ENCODE measurements around the gene TBC1D14.

TBC1D14 gene, protein sequence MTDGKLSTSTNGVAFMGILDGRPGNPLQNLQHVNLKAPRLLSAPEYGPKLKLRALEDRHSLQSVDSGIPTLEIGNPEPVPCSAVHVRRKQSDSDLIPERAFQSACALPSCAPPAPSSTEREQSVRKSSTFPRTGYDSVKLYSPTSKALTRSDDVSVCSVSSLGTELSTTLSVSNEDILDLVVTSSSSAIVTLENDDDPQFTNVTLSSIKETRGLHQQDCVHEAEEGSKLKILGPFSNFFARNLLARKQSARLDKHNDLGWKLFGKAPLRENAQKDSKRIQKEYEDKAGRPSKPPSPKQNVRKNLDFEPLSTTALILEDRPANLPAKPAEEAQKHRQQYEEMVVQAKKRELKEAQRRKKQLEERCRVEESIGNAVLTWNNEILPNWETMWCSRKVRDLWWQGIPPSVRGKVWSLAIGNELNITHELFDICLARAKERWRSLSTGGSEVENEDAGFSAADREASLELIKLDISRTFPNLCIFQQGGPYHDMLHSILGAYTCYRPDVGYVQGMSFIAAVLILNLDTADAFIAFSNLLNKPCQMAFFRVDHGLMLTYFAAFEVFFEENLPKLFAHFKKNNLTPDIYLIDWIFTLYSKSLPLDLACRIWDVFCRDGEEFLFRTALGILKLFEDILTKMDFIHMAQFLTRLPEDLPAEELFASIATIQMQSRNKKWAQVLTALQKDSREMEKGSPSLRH

GRCh38 chr4:6909113-6909969 is at the start of gene TBC1D14:
TBC1D14 (plus strand) TSS chr4:6909826; CDS start chr4:6923390, 13,564 bp downstream.
- peak; percentile 78 to 97 (median 92) for DNase-seq

DNA sequence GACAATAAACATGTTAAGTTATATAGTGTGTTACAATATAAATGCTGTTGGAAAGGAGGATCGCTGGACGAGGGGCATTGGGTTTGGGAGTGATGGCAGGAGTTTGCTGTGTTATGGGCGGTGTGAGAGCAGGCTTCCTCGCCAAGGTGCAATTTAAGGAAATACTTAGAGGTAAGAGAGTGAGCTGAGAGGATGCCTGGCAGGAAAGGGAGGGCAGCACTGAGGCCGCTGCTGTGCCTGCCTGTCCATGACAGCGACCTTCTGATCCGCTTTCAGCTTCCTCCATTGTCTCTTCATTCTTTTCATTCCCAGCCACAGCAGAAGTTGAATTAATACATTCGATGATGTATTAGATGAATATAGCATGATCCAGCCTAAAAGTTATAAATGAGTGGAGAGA is 41.2 kb upstream of the TBC1D14 start:
- no peak for DNase-seq

GRCh38 chr4:6869944-6870343 is 39.7 kb upstream of the TBC1D14 start:
- DNase-seq = no peak

- no peak for DNase-seq
These were observed 36.3 kb upstream of the TBC1D14 start for GRCh38 chr4:6873291-6873690.

DNA sequence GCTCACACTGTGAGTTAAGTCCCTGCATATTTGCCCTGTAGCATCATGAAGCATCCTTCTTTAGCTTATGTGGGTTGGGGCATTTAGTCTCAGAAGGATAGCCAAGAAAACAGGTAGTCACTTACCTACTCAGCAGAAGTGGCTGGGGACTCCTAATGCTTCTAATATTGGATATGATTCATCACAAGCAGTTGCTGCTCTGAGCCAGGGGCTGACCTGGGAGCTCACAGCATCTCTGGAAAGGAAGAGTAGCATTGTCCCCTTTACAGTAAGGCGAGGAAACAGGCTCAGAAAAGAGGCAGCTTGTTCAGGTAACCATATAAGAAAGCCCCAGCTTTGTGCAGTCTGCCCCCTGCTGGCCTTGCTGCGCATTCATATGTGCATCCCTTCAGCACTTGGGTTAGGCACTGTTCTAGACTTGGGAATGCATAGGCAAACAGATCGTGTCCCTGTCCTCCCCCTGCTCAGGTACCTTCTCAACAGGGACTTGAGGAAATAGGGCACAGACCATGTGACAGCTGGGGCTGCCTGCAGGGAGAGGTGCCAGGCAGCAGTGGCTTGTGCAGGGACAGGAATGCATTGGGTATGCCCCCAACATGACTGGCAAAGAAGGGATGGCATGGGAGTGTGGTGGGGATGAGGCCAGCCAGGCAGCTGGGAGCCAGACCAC is 35.7 kb upstream of the TBC1D14 start:
- peak; percentile 56 to 80 (median 70) for DNase-seq

GRCh38 chr4:6874981-6875380 is 34.6 kb upstream of the TBC1D14 start:
- no peak for DNase-seq

GRCh38 chr4:6875431-6875831 is 34.2 kb upstream of the TBC1D14 start:
- no peak for DNase-seq

GRCh38 chr4:6876440-6876839 is 33.2 kb upstream of the TBC1D14 start:
- DNase-seq = no peak

- no peak for DNase-seq
These were observed 32.6 kb upstream of the TBC1D14 start for GRCh38 chr4:6877067-6877466.

GRCh38 chr4:6878451-6879059 is 31.1 kb upstream of the TBC1D14 start:
- DNase-seq = no peak

- DNase-seq = no peak
These were observed 28.9 kb upstream of the TBC1D14 start for GRCh38 chr4:6880691-6881090.

- no peak for DNase-seq
These were observed 27.7 kb upstream of the TBC1D14 start for GRCh38 chr4:6881908-6882307.

DNA sequence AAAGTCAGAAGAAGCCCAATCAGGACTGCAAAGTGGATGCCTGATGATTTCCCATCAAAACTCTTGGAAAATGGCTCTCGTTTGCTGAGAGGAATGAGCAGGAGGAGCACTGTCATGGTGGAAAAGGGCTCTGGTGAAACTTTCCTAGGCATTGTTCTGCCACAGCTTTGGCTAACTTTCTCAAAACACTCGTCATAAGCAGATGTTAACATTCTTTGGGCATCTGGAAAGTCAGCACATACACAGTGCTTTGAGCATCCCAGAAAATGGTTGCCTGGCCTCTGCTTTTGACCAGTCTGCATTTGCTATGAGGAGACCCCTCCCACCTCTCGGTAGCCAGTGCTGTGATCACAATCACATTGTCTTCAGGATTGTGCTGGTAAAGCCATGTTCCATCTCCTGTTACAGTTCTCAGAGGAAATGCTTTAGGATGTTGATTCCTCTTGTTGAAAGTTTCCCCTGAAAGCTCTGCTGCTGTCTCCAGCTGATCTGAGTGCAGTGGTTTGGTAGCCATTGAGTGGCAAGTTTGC is 25.2 kb upstream of the TBC1D14 start:
- DNase-seq = no peak

DNA sequence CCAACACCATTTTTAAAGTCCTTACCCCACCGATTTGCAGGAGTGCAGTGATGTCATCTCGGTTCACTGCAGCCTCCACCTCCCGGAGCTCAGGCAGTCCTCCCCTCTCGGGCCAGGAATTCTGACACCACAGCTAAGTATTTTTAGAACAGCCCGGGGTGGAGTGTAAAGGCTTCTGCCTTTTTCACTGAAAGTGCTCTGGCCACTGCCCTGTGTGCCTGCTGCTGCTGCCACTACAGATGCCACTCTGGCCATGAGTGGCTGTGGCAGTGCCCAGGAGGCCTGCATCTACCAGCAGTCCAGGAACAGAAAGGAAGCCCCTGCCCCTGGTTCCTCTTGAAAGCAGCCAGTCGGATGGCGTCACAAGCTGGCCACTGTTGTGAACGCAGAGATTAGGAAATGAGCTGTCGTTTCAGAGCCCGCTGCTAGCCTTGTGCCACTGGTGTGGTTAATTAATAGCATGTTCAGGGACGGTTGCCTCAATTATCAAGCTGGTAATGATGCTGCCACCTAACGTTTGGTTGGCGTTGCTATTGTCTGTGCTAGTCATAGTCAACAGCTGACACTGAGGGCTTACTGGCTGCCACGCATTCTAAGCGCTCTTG is 23.6 kb upstream of the TBC1D14 start:
- DNase-seq = no peak

DNA sequence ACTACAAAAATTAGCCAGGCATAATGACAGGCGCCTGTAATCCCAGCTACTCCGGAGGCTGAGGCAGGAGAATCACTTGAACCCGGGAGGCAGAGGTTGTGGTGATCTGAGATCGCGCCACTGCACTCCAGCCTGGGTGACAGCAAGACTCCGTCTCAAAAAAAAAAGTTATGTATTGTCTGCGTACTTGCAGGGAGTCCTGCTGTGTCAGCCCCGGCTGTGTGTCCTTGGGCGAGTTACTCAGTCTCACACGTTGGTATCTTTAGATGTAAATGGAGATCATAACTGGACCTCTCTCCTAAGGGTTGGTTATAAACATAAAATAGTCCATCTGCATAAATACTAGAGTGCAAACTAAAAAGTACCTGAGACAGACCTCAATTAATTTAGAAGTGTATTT is 22.7 kb upstream of the TBC1D14 start:
- DNase-seq = no peak

GRCh38 chr4:6887591-6888371 is 21.8 kb upstream of the TBC1D14 start:
- DNase-seq = no peak

DNA sequence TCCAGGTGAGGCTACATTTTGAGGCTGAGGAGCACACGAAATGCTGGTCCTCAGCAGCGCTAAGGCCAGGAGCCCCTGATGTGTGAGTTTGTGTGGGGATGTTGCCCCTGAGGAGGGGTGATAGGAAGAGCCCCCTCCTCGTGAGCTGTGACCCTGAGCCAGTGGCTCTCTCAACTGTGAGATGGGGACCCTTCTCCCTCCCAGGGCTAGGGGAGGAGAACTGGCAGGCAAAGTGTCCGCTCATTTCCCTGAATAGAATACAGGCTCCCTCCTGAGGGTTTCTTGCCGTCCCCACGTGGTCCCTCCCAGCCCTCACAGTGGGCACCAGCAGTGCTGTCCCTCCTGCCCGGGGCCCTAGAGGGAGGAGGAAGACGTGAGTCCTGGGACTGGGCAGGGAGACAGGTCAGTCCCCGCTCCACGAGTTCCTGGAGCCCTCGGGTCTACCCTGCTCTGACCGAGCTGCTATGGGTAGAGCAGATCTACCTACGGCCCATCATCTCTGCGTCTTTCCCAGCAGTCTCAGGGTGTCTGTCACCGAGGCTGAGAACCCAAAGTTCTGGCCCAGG is 21.0 kb upstream of the TBC1D14 start:
- no peak for DNase-seq

DNA sequence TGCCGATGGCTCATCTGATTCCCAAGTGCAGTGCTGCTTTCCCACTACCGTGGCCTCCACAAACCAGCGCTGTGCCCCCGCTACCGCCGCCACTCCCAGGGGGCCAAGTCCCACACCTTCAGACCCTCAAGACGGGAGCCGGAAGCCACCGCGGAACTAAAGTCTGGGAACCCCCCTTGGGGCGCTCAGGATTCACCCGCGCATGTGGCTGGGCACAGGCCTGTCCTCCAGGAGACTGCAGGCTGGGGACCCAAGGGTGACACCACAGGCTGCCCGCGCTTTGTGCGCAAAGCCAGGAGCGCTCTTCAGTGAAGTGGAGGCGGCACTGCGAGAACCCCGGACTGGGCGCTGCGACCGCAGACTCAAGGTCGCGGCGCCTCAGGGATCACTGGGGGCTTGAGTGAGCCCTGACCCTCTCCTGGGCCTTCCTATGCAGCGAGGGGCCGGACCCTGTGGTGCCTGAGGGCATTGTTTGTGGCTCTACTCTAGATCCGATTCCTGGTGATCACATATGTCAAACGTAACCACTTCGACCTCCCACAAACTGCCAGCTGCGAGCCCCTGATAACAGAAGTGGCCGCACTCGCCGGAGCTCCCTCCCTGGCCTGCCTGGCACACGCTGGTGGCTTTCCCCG is 20.4 kb upstream of the TBC1D14 start:
- no peak for DNase-seq

DNA sequence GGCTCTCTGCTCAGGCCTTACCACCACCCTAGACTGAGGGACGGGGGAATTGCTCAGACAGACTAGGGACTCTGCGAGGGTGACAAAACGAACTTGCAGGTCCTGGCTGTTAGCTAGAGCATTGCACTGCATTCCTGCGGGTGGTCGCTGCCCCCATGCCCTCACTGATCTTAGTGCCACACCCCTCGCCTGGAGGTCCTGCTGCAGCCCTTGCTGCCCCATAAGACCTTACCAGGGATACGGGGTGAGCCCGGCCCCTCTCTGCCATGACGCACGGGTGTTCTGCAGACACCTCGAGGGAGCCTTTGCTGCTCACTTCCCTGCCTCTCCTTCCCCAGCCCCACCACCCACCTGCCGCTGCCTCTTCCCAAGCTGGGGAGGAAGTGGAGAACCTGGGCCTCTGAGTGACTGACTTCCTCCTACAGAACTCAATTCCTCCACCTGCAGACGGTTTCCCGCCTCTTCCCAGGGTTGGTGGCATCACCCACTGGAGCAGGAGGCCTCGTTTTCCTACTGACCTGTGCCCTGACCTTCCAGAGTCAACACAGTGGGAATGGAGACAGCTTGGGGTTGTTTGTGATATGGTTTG is 19.8 kb upstream of the TBC1D14 start:
- no peak for DNase-seq

DNA sequence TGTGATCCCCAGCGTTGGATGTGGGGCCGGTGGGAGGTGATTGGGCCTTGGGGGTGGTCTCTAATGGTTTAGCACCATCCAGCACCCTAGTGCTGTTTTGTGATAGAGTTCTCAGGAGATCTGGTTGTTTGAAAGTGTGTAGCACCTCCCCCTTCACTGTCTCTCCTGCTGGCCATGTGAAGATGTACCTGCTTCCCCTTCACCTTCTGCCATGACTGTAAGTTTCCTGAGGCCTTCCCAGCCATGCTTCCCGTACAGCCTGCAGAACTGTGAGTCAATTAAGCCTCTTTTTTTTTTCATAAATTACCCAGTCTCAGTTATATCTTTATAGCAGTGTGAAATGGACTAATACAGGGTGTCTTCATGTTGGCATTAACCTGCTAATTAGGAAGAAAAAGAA is 19.3 kb upstream of the TBC1D14 start:
- DNase-seq = no peak

All from stimulated activated naive CD4-positive, alpha-beta T cell (primary cell).